Keratinocyte (primary cell): ENCODE results near the gene CDYL.

ENCODE experiments used
- CTCF ChIP-seq, 3 experiments: IDR thresholded peaks in 1 of 3; conservative IDR thresholded peaks in 1 of 3; optimal IDR thresholded peaks in 1 of 3; 2 replicates in 2 of 3; 3 replicates in 1 of 3; pipeline versions ENCODE3 to v1.5.1; 2011; ENCODE audit warnings: low read length in 3 of 3, mild to moderate bottlenecking in 3 of 3, moderate library complexity in 2 of 3, control low read depth in 1 of 3, inconsistent platforms in 1 of 3; ENCODE audit not compliant: insufficient read depth in 2 of 3; ENCODE audit errors: extremely low read depth in 1 of 3
- EZH2 ChIP-seq: IDR thresholded peaks from one replicate; pipeline ENCODE4 v1.6.1; 2012; ENCODE audit warnings: inconsistent platforms, mild to moderate bottlenecking, low read length, moderate library complexity

GRCh38 chr6:4962905-4963304 lies 186.7 kb downstream of the CDYL start:
- TF ChIP-seq CTCF (optimal IDR thresholded peaks at IDR 0.05 in 1 of 3, IDR thresholded peaks at IDR 0.05 in 1 of 3, conservative IDR thresholded peaks at IDR 0.05 in 1 of 3; ENCODE audit: extremely low read depth in 1 of 3, insufficient read depth in 2 of 3, low read length in 3 of 3) (no peak), EZH2 (no peak)
